GM12892 (cell line): Measurements from ENCODE around the gene PDE6D.

Source experiments
- DNase-seq: peaks from one replicate; pipeline ENCODE4 v3.0.0; 2011; ENCODE audit not compliant: insufficient read length
- FAIRE-seq: peaks from 2 replicates; lab custom pipeline; 2011; peaks lifted over from hg19 to GRCh38; lab: Jason Lieb, UNC
- POLR2A ChIP-seq: IDR thresholded peaks from 2 replicates; pipeline ENCODE4 v1.6.1; 2011; ENCODE audit warnings: low read depth, low read length, control low read depth

The PDE6D gene

DNA sequence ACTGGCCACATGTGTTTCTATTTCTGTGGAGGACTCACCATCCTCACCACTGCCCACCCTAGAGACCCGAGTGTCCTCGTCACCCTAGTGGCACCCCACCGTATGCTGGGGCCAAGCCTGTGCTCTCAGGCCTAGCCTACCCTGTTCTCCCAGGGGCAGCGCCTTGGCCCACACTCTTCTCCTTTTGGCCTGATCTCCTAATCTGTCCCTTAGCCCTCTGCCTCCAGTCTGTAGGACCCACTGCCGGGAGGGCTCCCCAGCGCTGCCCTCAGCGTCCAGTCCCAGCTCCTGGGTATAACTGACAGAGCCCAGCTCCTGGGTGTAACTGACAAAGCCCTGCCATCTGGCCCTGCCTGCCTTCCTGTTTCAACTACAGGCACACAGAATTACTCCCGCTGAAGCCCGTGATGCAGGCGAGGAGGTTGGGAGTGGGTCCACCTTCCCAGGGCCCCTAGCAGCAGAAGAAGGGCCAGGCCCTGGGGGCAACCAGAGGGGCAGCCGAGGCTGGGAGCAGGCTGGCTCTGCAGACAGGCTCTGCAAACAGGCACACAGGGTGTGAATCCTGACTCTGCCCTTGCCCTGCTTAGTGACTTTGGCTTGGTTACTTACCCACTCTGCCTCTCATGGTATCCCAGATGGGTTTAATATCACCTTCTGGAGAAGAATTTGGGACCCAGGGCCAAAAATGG, 98.3 kb downstream of the PDE6D start:
- no peak for FAIRE-seq

More for the DNA sequence above, 98.3 kb downstream of the PDE6D start:
- DNase-seq = no peak
- no peak for TF ChIP-seq POLR2A
